Stimulated activated CD4-positive, alpha-beta T cell treated with anti-CD3 and anti-CD28 coated beads, Interleukin-12 subunit alpha, Interleukin-12 subunit beta, amount 100 ng/mL, for 4 hours (primary cell): ENCODE results near the gene NRROS.

ENCODE experiments used
- DNase-seq: peaks from one replicate; pipeline ENCODE4 v3.0.0-alpha.2; 2020

The NRROS gene

GRCh38 chr3:196689941-196690660, 50.6 kb downstream of the NRROS start:
- DNase-seq: no peak

- no peak for DNase-seq
These were observed 51.9 kb downstream of the NRROS start for GRCh38 chr3:196691386-196691785.

- peak; percentile 4 for DNase-seq
These were observed 54.7 kb downstream of the NRROS start for GRCh38 chr3:196694202-196694638.

- DNase-seq: peak; percentile 17
These were observed 55.7 kb downstream of the NRROS start for GRCh38 chr3:196694941-196695848.

- no peak for DNase-seq
These were observed 56.3 kb downstream of the NRROS start for GRCh38 chr3:196695849-196696226.

- DNase-seq: no peak
These were observed 57.8 kb downstream of the NRROS start for GRCh38 chr3:196697270-196697669.

- DNase-seq: no peak
These were observed 60.3 kb downstream of the NRROS start for GRCh38 chr3:196699749-196700148.

- DNase-seq: no peak
These were observed 61.3 kb downstream of the NRROS start for GRCh38 chr3:196700801-196701200.

GRCh38 chr3:196706327-196706726, 66.8 kb downstream of the NRROS start:
- no peak for DNase-seq

GRCh38 chr3:196706731-196707130, 67.2 kb downstream of the NRROS start:
- DNase-seq: no peak

GRCh38 chr3:196707566-196707965, 68.1 kb downstream of the NRROS start:
- no peak for DNase-seq

GRCh38 chr3:196708467-196708866, 69.0 kb downstream of the NRROS start:
- no peak for DNase-seq
